Neuronal stem cell (in vitro differentiated cells): ENCODE results near the gene TRO.

ENCODE experiments used
- DNase-seq: peaks from one replicate; pipeline ENCODE4 v3.0.0-alpha.2; 2013; ENCODE audit warnings: low spot score
- H2AFZ ChIP-seq: one replicate; pipeline ENCODE4 v1.6.1; 2013; ENCODE audit warnings: mild to moderate bottlenecking, low read length, inconsistent platforms
- H2AK5ac ChIP-seq: 2 replicates; pipeline ENCODE4 v1.6.1; 2013; ENCODE audit warnings: low read depth, mild to moderate bottlenecking, inconsistent platforms, low read length, moderate library complexity, mixed read lengths
- H2BK120ac ChIP-seq: 2 replicates; pipeline ENCODE4 v1.6.1; 2013; ENCODE audit warnings: low read depth, mild to moderate bottlenecking, inconsistent platforms, low read length, moderate library complexity, mixed read lengths
- H2BK12ac ChIP-seq: one replicate; pipeline ENCODE4 v1.6.1; 2013; ENCODE audit warnings: low read length, inconsistent platforms
- H2BK15ac ChIP-seq: 2 replicates; pipeline ENCODE4 v1.6.1; 2013; ENCODE audit warnings: mild to moderate bottlenecking, low read length, inconsistent platforms, mixed read lengths
- H2BK5ac ChIP-seq: one replicate; pipeline ENCODE4 v1.6.1; 2013; ENCODE audit warnings: inconsistent platforms, mild to moderate bottlenecking, low read length, moderate library complexity
- H3K14ac ChIP-seq: one replicate; pipeline ENCODE4 v1.6.1; 2013; ENCODE audit warnings: low read length, inconsistent platforms
- H3K18ac ChIP-seq: 2 replicates; pipeline ENCODE4 v1.6.1; 2013; ENCODE audit warnings: low read length, inconsistent platforms
- H3K23ac ChIP-seq: 2 replicates; pipeline ENCODE4 v1.6.1; 2013; ENCODE audit warnings: low read depth, mild to moderate bottlenecking, mixed read lengths, low read length, inconsistent platforms; ENCODE audit not compliant: poor library complexity
- H3K27ac ChIP-seq: replicated peaks from 3 replicates; pipeline ENCODE4 v1.5.1; 2013; ENCODE audit warnings: low read length, inconsistent platforms
- H3K27me3 ChIP-seq, 3 experiments: 2 replicates each; pipeline ENCODE4 v1.6.1; 2013; ENCODE audit warnings: low read length in 3 of 3, mild to moderate bottlenecking in 2 of 3, inconsistent platforms in 1 of 3, low read depth in 1 of 3, mixed read lengths in 1 of 3, moderate library complexity in 1 of 3; ENCODE audit not compliant: control insufficient read depth in 3 of 3, insufficient read depth in 3 of 3
- H3K36me3 ChIP-seq, 2 donors: replicated peaks in 1 of 2; 2 replicates each; pipeline ENCODE4 v1.6.1; 2013; ENCODE audit warnings: low read length in 2 of 2; ENCODE audit not compliant: control insufficient read depth in 2 of 2, insufficient read depth in 2 of 2
- H3K4ac ChIP-seq: 2 replicates; pipeline ENCODE4 v1.6.1; 2013; ENCODE audit warnings: inconsistent platforms, mild to moderate bottlenecking, low read length, moderate library complexity
- H3K4me1 ChIP-seq, 2 donors: 1 replicate in 1 of 2; 2 replicates in 1 of 2; pipeline ENCODE4 v1.6.1; 2013; ENCODE audit warnings: low read length in 2 of 2, low read depth in 1 of 2; ENCODE audit not compliant: control insufficient read depth in 2 of 2, insufficient read depth in 1 of 2
- H3K4me2 ChIP-seq: one replicate; pipeline ENCODE4 v1.6.1; 2013; ENCODE audit warnings: mild to moderate bottlenecking, low read length, inconsistent platforms; ENCODE audit not compliant: insufficient read depth, poor library complexity, severe bottlenecking
- H3K4me3 ChIP-seq, 2 donors: 2 replicates each; pipeline ENCODE4 v1.5.1; 2013; ENCODE audit warnings: low read length in 2 of 2, mild to moderate bottlenecking in 2 of 2, inconsistent platforms in 1 of 2, moderate library complexity in 1 of 2
- H3K79me1 ChIP-seq: one replicate; pipeline ENCODE4 v1.6.1; 2013; ENCODE audit warnings: low read depth, mild to moderate bottlenecking, inconsistent platforms, low read length, moderate library complexity
- H3K9ac ChIP-seq: one replicate; pipeline ENCODE4 v1.6.1; 2013; ENCODE audit warnings: mild to moderate bottlenecking, low read depth, low read length, inconsistent platforms; ENCODE audit not compliant: poor library complexity
- H3K9me3 ChIP-seq, 2 donors: replicated peaks in 1 of 2; 2 replicates each; pipeline versions ENCODE3 to v1.6.1; 2013; ENCODE audit warnings: low read length in 2 of 2, mild to moderate bottlenecking in 2 of 2, inconsistent platforms in 1 of 2, low read depth in 1 of 2, mixed read lengths in 1 of 2, moderate library complexity in 1 of 2; ENCODE audit not compliant: control insufficient read depth in 2 of 2, insufficient read depth in 1 of 2
- H4K8ac ChIP-seq: one replicate; pipeline ENCODE4 v1.6.1; 2013; ENCODE audit warnings: low read depth, mild to moderate bottlenecking, inconsistent platforms, low read length, moderate library complexity
- H4K91ac ChIP-seq: one replicate; pipeline ENCODE4 v1.6.1; 2013; ENCODE audit warnings: low read length, low read depth, mild to moderate bottlenecking, inconsistent platforms; ENCODE audit not compliant: poor library complexity
- WGBS, 2 donors: extraction: QIAGEN DNeasy Blood & Tissue Kit; methylation state at CpG; one replicate each; pipeline ENCODE4 v1.1.7; 2013; ENCODE audit warnings: missing lambda C conversion rate in 2 of 2, mixed read lengths in 1 of 2; ENCODE audit not compliant: insufficient read length in 2 of 2, insufficient replicate concordance in 1 of 2; ENCODE audit errors: extremely low coverage in 2 of 2; 5-methylcytosine and 5-hydroxymethylcytosine counted together

The TRO gene

GRCh38 chrX:54923376-54923775 is 2.8 kb downstream of the TRO start:
- H2BK15ac ChIP-seq: no peak overlapping the region
- H2BK12ac ChIP-seq: no peak overlapping the region
- H2BK5ac ChIP-seq: no peak overlapping the region
- H3K14ac ChIP-seq: no peak overlapping the region
- H4K8ac ChIP-seq: no peak overlapping the region
- no peak overlapping the region for H4K91ac ChIP-seq
- H3K4me2 ChIP-seq: no peak overlapping the region
- peaks cover 35 to 64% of the 10 kb centered on the region in 2 donors for H3K36me3 ChIP-seq
- H3K4me3 ChIP-seq: no peak overlapping the region
- H3K27me3 ChIP-seq: no peaks in the 10 kb centered on the region
- H2BK120ac ChIP-seq: no peak overlapping the region
- DNase-seq: no peak
- peaks cover 0 to 3% of the 10 kb centered on the region in 2 donors for H3K4me1 ChIP-seq
- H3K4ac ChIP-seq: no peak overlapping the region
- no peak overlapping the region for H3K18ac ChIP-seq
- H3K27ac ChIP-seq: no peak overlapping the region
- no peak overlapping the region for H3K9ac ChIP-seq
- H3K9me3 ChIP-seq: no peaks in the 10 kb centered on the region
- peaks cover 2% of the 10 kb centered on the region for H3K79me1 ChIP-seq
- H2AFZ ChIP-seq: no peak overlapping the region
- no CpG with 5 or more reads among the region's 7 CpGs for WGBS, 2 donors
- no peak overlapping the region for H3K23ac ChIP-seq
- no peak overlapping the region for H2AK5ac ChIP-seq

- no CpG with 5 or more reads among the region's 2 CpGs for WGBS, 2 donors
- Histone ChIP-seq H3K4me2 (no peak overlapping the region), H3K4ac (no peak overlapping the region), H3K23ac (no peak overlapping the region), H3K4me3 (no peak overlapping the region), H3K18ac (no peak overlapping the region), H2BK5ac (no peak overlapping the region), H2BK12ac (no peak overlapping the region), H2AK5ac (no peak overlapping the region), H3K14ac (no peak overlapping the region), H4K91ac (no peak overlapping the region), H3K27me3 (no peaks in the 10 kb centered on the region), H3K27ac (no peak overlapping the region), H3K36me3 (peaks cover 67 to 99% of the 10 kb centered on the region in 2 donors), H3K4me1 (peaks cover 0 to 3% of the 10 kb centered on the region in 2 donors), H3K79me1 (peaks cover 2% of the 10 kb centered on the region), H2AFZ (no peak overlapping the region), H2BK15ac (no peak overlapping the region), H3K9ac (no peak overlapping the region), H3K9me3 (no peaks in the 10 kb centered on the region), H2BK120ac (no peak overlapping the region), H4K8ac (no peak overlapping the region)
- no peak for DNase-seq
Measured at GRCh38 chrX:54926978-54927377, 6.4 kb downstream of the TRO start.

GRCh38 chrX:54928876-54929275 is 8.3 kb downstream of the TRO start:
- no peak overlapping the region for H3K14ac ChIP-seq
- no peak overlapping the region for H2AFZ ChIP-seq
- H3K36me3 ChIP-seq: peaks cover 57 to 81% of the 10 kb centered on the region in 2 donors
- no peak overlapping the region for H2BK120ac ChIP-seq
- H4K91ac ChIP-seq: no peak overlapping the region
- no peaks in the 10 kb centered on the region for H3K4me1 ChIP-seq
- no peaks in the 10 kb centered on the region for H3K9me3 ChIP-seq
- no peak overlapping the region for H3K4me2 ChIP-seq
- no peak overlapping the region for H3K9ac ChIP-seq
- no peak for DNase-seq
- H4K8ac ChIP-seq: no peak overlapping the region
- H3K4me3 ChIP-seq: no peak overlapping the region
- H2BK5ac ChIP-seq: no peak overlapping the region
- no peak overlapping the region for H3K18ac ChIP-seq
- no CpG with 5 or more reads among the region's 3 CpGs for WGBS, 2 donors
- no peak overlapping the region for H3K23ac ChIP-seq
- no peak overlapping the region for H3K4ac ChIP-seq
- peaks cover 2% of the 10 kb centered on the region for H3K79me1 ChIP-seq
- no peak overlapping the region for H2BK12ac ChIP-seq
- H3K27me3 ChIP-seq: no peaks in the 10 kb centered on the region
- no peak overlapping the region for H2AK5ac ChIP-seq
- no peak overlapping the region for H2BK15ac ChIP-seq
- H3K27ac ChIP-seq: no peak overlapping the region

GRCh38 chrX:54930291-54931049 is 9.8 kb downstream of the TRO start:
- H3K36me3 ChIP-seq: peaks cover 47 to 65% of the 10 kb centered on the region in 2 donors
- H2AK5ac ChIP-seq: no peak overlapping the region
- H3K14ac ChIP-seq: no peak overlapping the region
- H3K9me3 ChIP-seq: no peaks in the 10 kb centered on the region
- no peak overlapping the region for H3K9ac ChIP-seq
- no peak overlapping the region for H3K27ac ChIP-seq
- H2BK15ac ChIP-seq: no peak overlapping the region
- no CpG with 5 or more reads among the region's 17 CpGs for WGBS, 2 donors
- DNase-seq: no peak
- H2BK5ac ChIP-seq: no peak overlapping the region
- no peaks in the 10 kb centered on the region for H3K4me1 ChIP-seq
- no peak overlapping the region for H2BK12ac ChIP-seq
- no peaks in the 10 kb centered on the region for H3K79me1 ChIP-seq
- no peak overlapping the region for H3K4ac ChIP-seq
- no peak overlapping the region for H2AFZ ChIP-seq
- no peak overlapping the region for H4K91ac ChIP-seq
- no peak overlapping the region for H3K4me2 ChIP-seq
- H3K4me3 ChIP-seq: no peak overlapping the region
- no peak overlapping the region for H2BK120ac ChIP-seq
- no peaks in the 10 kb centered on the region for H3K27me3 ChIP-seq
- no peak overlapping the region for H3K18ac ChIP-seq
- H4K8ac ChIP-seq: no peak overlapping the region
- no peak overlapping the region for H3K23ac ChIP-seq
